PC-3 (cell line): ENCODE results near the gene ARHGAP15. TPM values are rescaled to one million over a fixed set of nuclear protein-coding genes. Genes with fewer than 3 reads are reported as not detected.

ENCODE experiments used
- ATAC-seq: fragments of 200-7000 bp; cut with Tn5 transposase; 2 replicates; pipeline ENCODE4 v1.9.1; 2020; ENCODE audit warnings: mild to moderate bottlenecking, moderate library complexity
- BruUV-seq: library from RNA; stranded (reverse); fragments of 400-500 nt; replicated peaks from 2 replicates; lab custom pipeline; 2021; lab: Mats Ljungman, UMichigan
- CTCF ChIA-PET: fragments of 300-600 bp; sonication (Branson Sonifier 250); formaldehyde crosslinking; loops from one replicate; lab custom pipeline; 2022; ENCODE audit warnings: antibody characterized with exemption; lab: Charles Lee
- POLR2A ChIA-PET: fragments of 300-600 bp; sonication (Branson Sonifier 250); formaldehyde crosslinking; loops from one replicate; lab custom pipeline; 2022; ENCODE audit warnings: antibody characterized with exemption; ENCODE audit not compliant: unreplicated experiment; lab: Charles Lee
- DNase-seq: peaks from one replicate; pipeline ENCODE4 v3.0.0-alpha.2; 2015
- H2AFZ ChIP-seq: fragments of 300-600 bp; sonication (generic); 2 replicates; pipeline ENCODE4 v1.6.0; 2016; ENCODE audit warnings: antibody characterized with exemption, low read length
- H3F3A ChIP-seq: fragments of 300-600 bp; sonication (generic); one replicate; pipeline ENCODE4 v1.6.0; 2017; ENCODE audit warnings: antibody characterized with exemption, low read length, control low read depth, mild to moderate bottlenecking; ENCODE audit not compliant: unreplicated experiment
- H3K27ac ChIP-seq: fragments of 300-600 bp; sonication (generic); 2 replicates; pipeline ENCODE4 v1.5.1; 2016; ENCODE audit warnings: mild to moderate bottlenecking, low read length
- H3K27me3 ChIP-seq: fragments of 300-600 bp; sonication (generic); 2 replicates; pipeline ENCODE4 v1.6.1; 2016; ENCODE audit warnings: low read length, mixed read lengths
- H3K36me3 ChIP-seq: fragments of 300-600 bp; sonication (generic); 2 replicates; pipeline ENCODE4 v1.6.1; 2016; ENCODE audit warnings: low read depth, mixed run types, low read length, mixed read lengths
- H3K4me1 ChIP-seq: fragments of 300-600 bp; sonication (generic); 2 replicates; pipeline ENCODE4 v1.5.1; 2016; ENCODE audit warnings: low read length; ENCODE audit not compliant: insufficient read depth
- H3K4me2 ChIP-seq: fragments of 300-600 bp; sonication (generic); 2 replicates; pipeline ENCODE4 v1.6.0; 2016; ENCODE audit warnings: low read length
- H3K4me3 ChIP-seq: fragments of 300-600 bp; sonication (generic); 2 replicates; pipeline ENCODE4 v1.5.1; 2016; ENCODE audit warnings: mild to moderate bottlenecking, low read length, mixed read lengths
- H3K79me2 ChIP-seq: fragments of 300-600 bp; sonication (generic); 2 replicates; pipeline ENCODE4 v1.6.1; 2017; ENCODE audit warnings: low read length, mixed read lengths
- H3K9ac ChIP-seq: fragments of 300-600 bp; sonication (generic); 2 replicates; pipeline ENCODE4 v1.6.0; 2016; ENCODE audit warnings: mild to moderate bottlenecking, low read length
- H3K9me2 ChIP-seq: fragments of 300-600 bp; sonication (generic); replicated peaks from 2 replicates; pipeline ENCODE4 v1.6.1; 2016; ENCODE audit warnings: mixed run types, low read length, mixed read lengths
- H3K9me3 ChIP-seq: fragments of 300-600 bp; sonication (generic); 2 replicates; pipeline ENCODE4 v1.6.1; 2016; ENCODE audit warnings: low read length, mixed read lengths
- H4K20me1 ChIP-seq: fragments of 300-600 bp; sonication (generic); 2 replicates; pipeline ENCODE4 v1.6.1; 2016; ENCODE audit warnings: low read length, mixed read lengths
- CTCF ChIP-seq: fragments of 300-600 bp; sonication (generic); conservative IDR thresholded peaks from 2 replicates; pipeline ENCODE4 v1.5.1; 2017; ENCODE audit warnings: antibody characterized with exemption, low read depth, mild to moderate bottlenecking, low read length
- EZH2 ChIP-seq: fragments of 300-600 bp; sonication (generic); IDR thresholded peaks from one replicate; pipeline ENCODE4 v1.6.1; 2017; ENCODE audit warnings: antibody characterized with exemption, mild to moderate bottlenecking, low read length; ENCODE audit not compliant: unreplicated experiment
- EZH2phosphoT487 ChIP-seq: fragments of 300-600 bp; sonication (generic); IDR thresholded peaks from 2 replicates; pipeline ENCODE4 v1.6.1; 2018; ENCODE audit warnings: mild to moderate bottlenecking, antibody characterized with exemption, low read length, borderline replicate concordance
- intact Hi-C: fragments of 100-400 bp; cut with micrococcal nuclease; formaldehyde crosslinking; loops from 2 replicates; pipeline ENCODE4 v1.9.0; 2023
- total RNA-seq: library from RNA; depleted of rRNA; stranded (reverse); fragments of >200 nt; gene quantifications from 2 replicates; pipeline ENCODE4 v1.2.3, GENCODE V29; 2014

Gene ARHGAP15
- total RNA-seq, 1 experiment from 2014 or later: not detected

GRCh38 chr2:143336719-143337210, 207.5 kb downstream of the ARHGAP15 start:
- Histone ChIP-seq H3K9ac (no peak overlapping the region), H3F3A (no peaks in the 10 kb centered on the region), H2AFZ (no peak overlapping the region), H3K27ac (no peak overlapping the region), H3K79me2 (no peaks in the 10 kb centered on the region), H3K4me2 (no peak overlapping the region), H3K27me3 (no peaks in the 10 kb centered on the region), H3K9me3 (no peaks in the 10 kb centered on the region), H3K4me1 (no peaks in the 10 kb centered on the region), H3K36me3 (no peaks in the 10 kb centered on the region), H3K4me3 (no peak overlapping the region), H4K20me1 (no peaks in the 10 kb centered on the region), H3K9me2 (no peaks in the 10 kb centered on the region)
- CTCF ChIA-PET: no interaction called here
- TF ChIP-seq EZH2phosphoT487 (no peak), EZH2 (no peak), CTCF (no peak)
- no TSS peak for BruUV-seq
- POLR2A ChIA-PET: no interaction called here
- intact Hi-C loops: no loop called here
- no peak for DNase-seq
- ATAC-seq: no peak

GRCh38 chr2:143341478-143341877, 212.3 kb downstream of the ARHGAP15 start:
- no peaks in the 10 kb centered on the region for H3K79me2 ChIP-seq
- H3K36me3 ChIP-seq: no peaks in the 10 kb centered on the region
- no peak for TF ChIP-seq EZH2
- TF ChIP-seq CTCF: no peak
- TF ChIP-seq EZH2phosphoT487: no peak
- no peaks in the 10 kb centered on the region for H3K9me2 ChIP-seq
- H3K27ac ChIP-seq: no peak overlapping the region
- no peak for ATAC-seq
- no peak overlapping the region for H3K4me3 ChIP-seq
- H3F3A ChIP-seq: no peaks in the 10 kb centered on the region
- no peak for DNase-seq
- peaks cover 16% of the 10 kb centered on the region; the same call in 1 of the 2 replicates for H3K27me3 ChIP-seq
- ChIA-PET CTCF (no interaction called here), POLR2A (no interaction called here)
- intact Hi-C loops: no loop called here
- no peak overlapping the region for H3K4me2 ChIP-seq
- H3K9ac ChIP-seq: no peak overlapping the region
- no peak overlapping the region for H2AFZ ChIP-seq
- no TSS peak for BruUV-seq
- H3K4me1 ChIP-seq: peaks cover 5% of the 10 kb centered on the region; the same call in 1 of the 2 replicates
- no peaks in the 10 kb centered on the region for H4K20me1 ChIP-seq
- H3K9me3 ChIP-seq: no peaks in the 10 kb centered on the region

- no peak overlapping the region for H3K9ac ChIP-seq
- H4K20me1 ChIP-seq: no peaks in the 10 kb centered on the region
- no peaks in the 10 kb centered on the region for H3K79me2 ChIP-seq
- no peaks in the 10 kb centered on the region for H3F3A ChIP-seq
- H3K4me1 ChIP-seq: peaks cover 5% of the 10 kb centered on the region; the same call in 1 of the 2 replicates
- peaks cover 16% of the 10 kb centered on the region; the same call in 1 of the 2 replicates for H3K27me3 ChIP-seq
- no peak for DNase-seq
- no peak overlapping the region for H3K4me2 ChIP-seq
- H2AFZ ChIP-seq: no peak overlapping the region
- CTCF ChIA-PET: no interaction called here
- POLR2A ChIA-PET: no interaction called here
- no peak overlapping the region for H3K27ac ChIP-seq
- H3K9me2 ChIP-seq: no peaks in the 10 kb centered on the region
- no peak for ATAC-seq
- no peak overlapping the region for H3K4me3 ChIP-seq
- TF ChIP-seq EZH2phosphoT487 (no peak), EZH2 (no peak), CTCF (no peak)
- H3K9me3 ChIP-seq: no peaks in the 10 kb centered on the region
- no peaks in the 10 kb centered on the region for H3K36me3 ChIP-seq
- no TSS peak for BruUV-seq
- intact Hi-C loops: no loop called here
These were observed 215.6 kb downstream of the ARHGAP15 start for GRCh38 chr2:143344780-143345179.
